Caco-2 (cell line): ENCODE results near the gene SOX21. TPM values are rescaled to one million over a fixed set of nuclear protein-coding genes. Genes with fewer than 3 reads are reported as not detected.

ENCODE experiments used
- BruUV-seq: library from RNA; stranded (reverse); fragments of 400-500 nt; replicated peaks from 2 replicates; lab custom pipeline; 2021; lab: Mats Ljungman, UMichigan
- CTCF ChIA-PET: fragments of 300-600 bp; sonication (Branson Sonifier 250); formaldehyde crosslinking; loops from one replicate; lab custom pipeline; 2022; ENCODE audit warnings: antibody characterized with exemption; lab: Charles Lee
- POLR2A ChIA-PET: fragments of 300-600 bp; sonication (Branson Sonifier 250); formaldehyde crosslinking; loops from one replicate; lab custom pipeline; 2022; ENCODE audit warnings: antibody characterized with exemption; lab: Charles Lee
- DNase-seq, 2 experiments: peaks; one replicate each; pipeline versions ENCODE4 v3.0.0 to v3.0.0-alpha.2; 2020 to 2022
- H3K27me3 ChIP-seq: replicated peaks from 2 replicates; pipeline ENCODE4 v1.6.0; 2011; ENCODE audit warnings: low read length; ENCODE audit not compliant: control insufficient read depth, insufficient read depth
- H3K36me3 ChIP-seq: 2 replicates; pipeline ENCODE4 v1.5.1; 2011; ENCODE audit warnings: low read length; ENCODE audit not compliant: control insufficient read depth, insufficient read depth
- H3K4me1 ChIP-seq: fragments of 250-450 bp; sonication (Bioruptor Pico); 2 replicates; pipeline ENCODE4 v1.5.1; 2020; ENCODE audit warnings: mild to moderate bottlenecking
- H3K4me3 ChIP-seq: 2 replicates; pipeline ENCODE4 v1.5.1; 2011; ENCODE audit warnings: low read depth, mild to moderate bottlenecking, control low read depth, low read length
- H3K9me3 ChIP-seq: fragments of 250-450 bp; sonication (Bioruptor Pico); 2 replicates; pipeline ENCODE4 v1.5.1; 2020; ENCODE audit warnings: mild to moderate bottlenecking, moderate library complexity
- H3K27ac Mint-ChIP-seq: one replicate; pipeline ENCODE4 v1.8.0; 2022; ENCODE audit warnings: mixed read lengths; ENCODE audit not compliant: unreplicated experiment
- H3K27me3 Mint-ChIP-seq: one replicate; pipeline ENCODE4 v1.8.0; 2022; ENCODE audit warnings: mixed read lengths; ENCODE audit not compliant: insufficient read depth, unreplicated experiment
- H3K36me3 Mint-ChIP-seq: one replicate; pipeline ENCODE4 v1.8.0; 2022; ENCODE audit warnings: mild to moderate bottlenecking, mixed read lengths; ENCODE audit not compliant: insufficient read depth, unreplicated experiment
- H3K4me1 Mint-ChIP-seq: one replicate; pipeline ENCODE4 v1.8.0; 2022; ENCODE audit warnings: low read depth, mixed read lengths; ENCODE audit not compliant: unreplicated experiment
- H3K4me3 Mint-ChIP-seq: one replicate; pipeline ENCODE4 v1.8.0; 2022; ENCODE audit warnings: mild to moderate bottlenecking, moderate library complexity, mixed read lengths; ENCODE audit not compliant: unreplicated experiment
- H3K9me3 Mint-ChIP-seq: one replicate; pipeline ENCODE4 v1.8.0; 2022; ENCODE audit warnings: mixed read lengths; ENCODE audit not compliant: unreplicated experiment
- CTCF ChIP-seq, 2 experiments: fragments of 200-600 bp in 1 of 2; IDR thresholded peaks; 1 replicate in 1 of 2; 2 replicates in 1 of 2; pipeline versions ENCODE4 v1.5.1 to v1.8.0; 2011 to 2022; ENCODE audit warnings: antibody characterized with exemption in 1 of 2, control low read depth in 1 of 2, inconsistent platforms in 1 of 2, low read depth in 1 of 2, low read length in 1 of 2, mild to moderate bottlenecking in 1 of 2, moderate library complexity in 1 of 2; ENCODE audit not compliant: insufficient read depth in 1 of 2, severe bottlenecking in 1 of 2, unreplicated experiment in 1 of 2
- intact Hi-C: fragments of 100-400 bp; cut with micrococcal nuclease; formaldehyde crosslinking; loops from one replicate; pipeline ENCODE4 v1.10.0; 2022; ENCODE audit not compliant: unreplicated experiment
- total RNA-seq: library from RNA; stranded (reverse); gene quantifications from 2 replicates; pipeline ENCODE4 v1.2.3, GENCODE V29; 2022

The SOX21 gene
- total RNA-seq, 1 experiment from 2014 or later, result 0.14 TPM

GRCh38 chr13:94711561-94712286, 621 bp downstream of the SOX21 start:
- Histone ChIP-seq H3K36me3 (no peaks in the 10 kb centered on the region), H3K9me3 (no peaks in the 10 kb centered on the region), H3K4me3 (no peak overlapping the region), H3K27me3 (peaks cover 2% of the 10 kb centered on the region), H3K4me1 (no peaks in the 10 kb centered on the region)
- peaks cover 29% of the 10 kb centered on the region for H3K27me3 Mint-ChIP-seq
- POLR2A ChIA-PET, result no interaction called here
- no peak overlapping the region for H3K27ac Mint-ChIP-seq
- H3K4me3 Mint-ChIP-seq, result peak overlapping the region; percentile 60
- intact Hi-C loops, result no loop called here
- H3K4me1 Mint-ChIP-seq, result no peaks in the 10 kb centered on the region
- no peaks in the 10 kb centered on the region for H3K36me3 Mint-ChIP-seq
- CTCF ChIA-PET, result interaction anchor here (0.5 kb wide), 1 partner anchor 449 kb away, joined by 4 read pairs; no protein-coding TSS in a partner anchor
- no peak for TF ChIP-seq CTCF (IDR thresholded peaks at IDR 0.05; ENCODE audit: insufficient read depth in 1 of 2, low read depth in 1 of 2, low read length in 1 of 2, severe bottlenecking in 1 of 2, unreplicated experiment in 1 of 2)
- no peak for DNase-seq
- H3K9me3 Mint-ChIP-seq, result no peaks in the 10 kb centered on the region
- BruUV-seq, result no TSS peak

GRCh38 chr13:94710881-94711560, 1.3 kb downstream of the SOX21 start:
- H3K4me3 ChIP-seq, result peak overlapping the region; percentile 25
- CTCF ChIA-PET, result no interaction called here
- H3K27me3 ChIP-seq, result peaks cover 2% of the 10 kb centered on the region
- Mint-ChIP-seq H3K4me1 (no peaks in the 10 kb centered on the region), H3K27ac (no peak overlapping the region), H3K9me3 (no peaks in the 10 kb centered on the region), H3K27me3 (peaks cover 33% of the 10 kb centered on the region), H3K36me3 (no peaks in the 10 kb centered on the region), H3K4me3 (peak overlapping the region; percentile 54)
- POLR2A ChIA-PET, result no interaction called here
- intact Hi-C loops, result no loop called here
- H3K4me1 ChIP-seq, result no peaks in the 10 kb centered on the region
- BruUV-seq, result no TSS peak
- H3K36me3 ChIP-seq, result no peaks in the 10 kb centered on the region
- H3K9me3 ChIP-seq, result no peaks in the 10 kb centered on the region
- TF ChIP-seq CTCF (IDR thresholded peaks at IDR 0.05; ENCODE audit: insufficient read depth in 1 of 2, low read depth in 1 of 2, low read length in 1 of 2, severe bottlenecking in 1 of 2, unreplicated experiment in 1 of 2), result no peak
- DNase-seq, result no peak

- intact Hi-C loops, result no loop called here
- Histone ChIP-seq H3K9me3 (no peaks in the 10 kb centered on the region), H3K27me3 (peaks cover 2% of the 10 kb centered on the region), H3K36me3 (no peaks in the 10 kb centered on the region), H3K4me3 (no peak overlapping the region), H3K4me1 (no peaks in the 10 kb centered on the region)
- CTCF ChIA-PET, result no interaction called here
- no peak for DNase-seq
- Mint-ChIP-seq H3K27ac (no peak overlapping the region), H3K4me3 (peak overlapping the region; percentile 54), H3K36me3 (no peaks in the 10 kb centered on the region), H3K27me3 (peaks cover 33% of the 10 kb centered on the region), H3K9me3 (no peaks in the 10 kb centered on the region), H3K4me1 (no peaks in the 10 kb centered on the region)
- POLR2A ChIA-PET, result no interaction called here
- no peak for TF ChIP-seq CTCF (IDR thresholded peaks at IDR 0.05; ENCODE audit: insufficient read depth in 1 of 2, low read depth in 1 of 2, low read length in 1 of 2, severe bottlenecking in 1 of 2, unreplicated experiment in 1 of 2)
- no TSS peak for BruUV-seq
These were observed 2.1 kb downstream of the SOX21 start for GRCh38 chr13:94710065-94710781.
